AG09319 (cell line): Measurements from ENCODE around the gene ETV5.
"Not testable (repeated sequence)": the region's sequence is repeated elsewhere in the genome, so short reads cannot be mapped to it uniquely, and the experiment has no call there.

ENCODE experiments used
- DNase-seq: peaks from one replicate; pipeline ENCODE4 v3.0.0-alpha.2; 2010; ENCODE audit warnings: low read depth; ENCODE audit errors: extremely low read depth
- CTCF ChIP-seq: IDR thresholded peaks from 2 replicates; pipeline ENCODE4 v1.5.1; 2011; ENCODE audit warnings: low read depth, mild to moderate bottlenecking, inconsistent platforms, low read length, moderate library complexity

The ETV5 gene

GRCh38 chr3:186022931-186023330, 86.0 kb downstream of the ETV5 start:
- no peak for DNase-seq
- no peak for TF ChIP-seq CTCF

- no peak for TF ChIP-seq CTCF
- DNase-seq: peak; percentile 80
Observed at GRCh38 chr3:186021673-186022362, 87.1 kb downstream of the ETV5 start.

- not testable (repeated sequence) for DNase-seq
Observed at GRCh38 chr3:186021250-186021649, 87.6 kb downstream of the ETV5 start.

- not testable (repeated sequence) for DNase-seq
Observed at GRCh38 chr3:186019288-186019687, 89.6 kb downstream of the ETV5 start.

- TF ChIP-seq CTCF: no peak
Observed at GRCh38 chr3:186014866-186015265, 94.0 kb downstream of the ETV5 start.

GRCh38 chr3:186013312-186013711, 95.6 kb downstream of the ETV5 start:
- DNase-seq: no peak
- no peak for TF ChIP-seq CTCF

More at GRCh38 chr3:186014866-186015265, 94.0 kb downstream of the ETV5 start:
- DNase-seq: no peak

GRCh38 chr3:186012137-186012536, 96.8 kb downstream of the ETV5 start:
- no peak for TF ChIP-seq CTCF
- no peak for DNase-seq

GRCh38 chr3:186004671-186005070, 104.2 kb downstream of the ETV5 start:
- no peak for DNase-seq
- no peak for TF ChIP-seq CTCF

GRCh38 chr3:186004209-186004608, 104.7 kb downstream of the ETV5 start:
- DNase-seq: no peak
- TF ChIP-seq CTCF: no peak
